Measurements from ENCODE around the gene VWF. TPM values are rescaled to one million over a fixed set of nuclear protein-coding genes. Genes with fewer than 3 reads are reported as not detected.

VWF gene
- total and polyA plus RNA-seq, 2 donors (not counting 3 experiments of a cell fraction or from before 2014, with no cell fraction given), result 1,041 to 2,328 TPM

- Histone ChIP-seq H2AFZ (ENCODE audit: low read depth, low read length) (no peak overlapping the region), H3K9me1 (replicated peaks; ENCODE audit: control insufficient read depth, extremely low read depth, insufficient read depth, low read length) (no peaks in the 10 kb centered on the region), H3K79me2 (ENCODE audit: control insufficient read depth, insufficient read depth, low read length) (no peaks in the 10 kb centered on the region), H3K4me2 (ENCODE audit: insufficient read depth, low read length) (no peak overlapping the region), H3K4me1 (ENCODE audit: control insufficient read depth, extremely low read depth, insufficient read depth, low read length) (peaks cover 5% of the 10 kb centered on the region), H3K9me3 (replicated peaks; ENCODE audit: control insufficient read depth, insufficient read depth, low read length) (no peaks in the 10 kb centered on the region), H4K20me1 (replicated peaks; ENCODE audit: control insufficient read depth, extremely low read depth, insufficient read depth, low read length) (peaks cover 19% of the 10 kb centered on the region), H3K4me3 (replicated peaks in 1 of 3; ENCODE audit: insufficient read depth in 1 of 3, low read depth in 1 of 3, low read length in 3 of 3) (no peak overlapping the region), H3K36me3 (ENCODE audit: control insufficient read depth in 2 of 2, extremely low read depth in 1 of 2, insufficient read depth in 2 of 2, low read length in 2 of 2) (peaks cover 30 to 33% of the 10 kb centered on the region in 2 experiments), H3K9ac (replicated peaks; ENCODE audit: extremely low read depth, insufficient read depth, low read length) (no peak overlapping the region), H3K27me3 (ENCODE audit: control insufficient read depth in 2 of 2, insufficient read depth in 2 of 2, low read length in 2 of 2) (no peaks in the 10 kb centered on the region), H3K27ac (ENCODE audit: insufficient read depth, low read depth, low read length) (no peak overlapping the region)
- no peak for DNase-seq (ENCODE audit: low read depth, low spot score)
- POLR2A ChIA-PET, result no interaction called here
- CTCF ChIA-PET, result interaction anchor here (0.6 to 1.3 kb wide), 3 partner anchors 9 to 471 kb away, joined by 3 to 11 read pairs (median 3); no protein-coding TSS in a partner anchor
- TF ChIP-seq, protein P1, sequence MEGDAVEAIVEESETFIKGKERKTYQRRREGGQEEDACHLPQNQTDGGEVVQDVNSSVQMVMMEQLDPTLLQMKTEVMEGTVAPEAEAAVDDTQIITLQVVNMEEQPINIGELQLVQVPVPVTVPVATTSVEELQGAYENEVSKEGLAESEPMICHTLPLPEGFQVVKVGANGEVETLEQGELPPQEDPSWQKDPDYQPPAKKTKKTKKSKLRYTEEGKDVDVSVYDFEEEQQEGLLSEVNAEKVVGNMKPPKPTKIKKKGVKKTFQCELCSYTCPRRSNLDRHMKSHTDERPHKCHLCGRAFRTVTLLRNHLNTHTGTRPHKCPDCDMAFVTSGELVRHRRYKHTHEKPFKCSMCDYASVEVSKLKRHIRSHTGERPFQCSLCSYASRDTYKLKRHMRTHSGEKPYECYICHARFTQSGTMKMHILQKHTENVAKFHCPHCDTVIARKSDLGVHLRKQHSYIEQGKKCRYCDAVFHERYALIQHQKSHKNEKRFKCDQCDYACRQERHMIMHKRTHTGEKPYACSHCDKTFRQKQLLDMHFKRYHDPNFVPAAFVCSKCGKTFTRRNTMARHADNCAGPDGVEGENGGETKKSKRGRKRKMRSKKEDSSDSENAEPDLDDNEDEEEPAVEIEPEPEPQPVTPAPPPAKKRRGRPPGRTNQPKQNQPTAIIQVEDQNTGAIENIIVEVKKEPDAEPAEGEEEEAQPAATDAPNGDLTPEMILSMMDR (IDR thresholded peaks at IDR 0.05; ENCODE audit: extremely low read depth in 1 of 2, insufficient read depth in 1 of 2, low read depth in 1 of 2, low read length in 2 of 2), result no peak
- TF ChIP-seq FOS (IDR thresholded peaks at IDR 0.05; ENCODE audit: borderline replicate concordance, insufficient read depth, low read length) (no peak), EZH2 (IDR thresholded peaks at IDR 0.05; ENCODE audit: borderline replicate concordance, low read depth, low read length, severe bottlenecking) (no peak), JUN (IDR thresholded peaks at IDR 0.05; ENCODE audit: borderline replicate concordance, insufficient read depth, insufficient read length, low read depth) (no peak), POLR2AphosphoS5 (IDR thresholded peaks at IDR 0.05; ENCODE audit: insufficient read depth, low read depth, low read length) (no peak)
- TF ChIP-seq, protein P2, sequence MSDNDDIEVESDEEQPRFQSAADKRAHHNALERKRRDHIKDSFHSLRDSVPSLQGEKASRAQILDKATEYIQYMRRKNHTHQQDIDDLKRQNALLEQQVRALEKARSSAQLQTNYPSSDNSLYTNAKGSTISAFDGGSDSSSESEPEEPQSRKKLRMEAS (IDR thresholded peaks at IDR 0.05; ENCODE audit: insufficient read depth, insufficient read length), result no peak
- BruUV-seq (replicated peaks), result no TSS peak
- dilution Hi-C loops (cut with MboI; ENCODE audit: extremely low pct_ligation_motif_present, low sequenced_read_pairs), result no loop called here
- no peak for FAIRE-seq
- intact Hi-C loops (cut with micrococcal nuclease), result no loop called here
These were observed 225.6 kb downstream of the VWF start for GRCh38 chr12:5898874-5899273.

Small RNA genes lying within 50 kb of the gene (small RNA-seq; reads per million reads assigned to genes)
- gene RN7SL69P (ENCODE audit: insufficient read depth, insufficient read length, low read depth, low replicate concordance), result not detected

Other genes with a start within 250 kb of the VWF start
- 51.6 and 65.0 TPM in 2 replicates for gene ANO2, start 179.4 kb downstream of the VWF start, total RNA-seq
- gene ANO2, start 179.4 kb downstream of the VWF start, polyA plus RNA-seq, result 15.4 TPM in 2 replicates
- gene CD9, start 75.7 kb upstream of the VWF start, total RNA-seq, result 379 and 504 TPM in 2 replicates
- gene CD9, start 75.7 kb upstream of the VWF start, polyA plus RNA-seq, result 943 and 1,225 TPM in 2 replicates
- 0.48 TPM in 1 of 2 replicates, not detected in the other for gene PLEKHG6, start 186.0 kb upstream of the VWF start, total RNA-seq
- 0.11 and 0.12 TPM in 2 replicates for gene PLEKHG6, start 186.0 kb upstream of the VWF start, polyA plus RNA-seq
- 84.0 and 98.2 TPM in 2 replicates for gene TNFRSF1A, start 217.4 kb upstream of the VWF start, total RNA-seq
- 86.5 and 92.9 TPM in 2 replicates for gene TNFRSF1A, start 217.4 kb upstream of the VWF start, polyA plus RNA-seq

All from endothelial cell of umbilical vein (primary cell).